Breast epithelium (tissue), 3 donors: Measurements from ENCODE around the gene KIAA0825.

ENCODE experiments used
- POLR2A ChIP-seq: fragments of 450-650 bp; IDR thresholded peaks from one replicate; pipeline ENCODE4 v1.6.1; 2016; ENCODE audit warnings: antibody characterized with exemption, mild to moderate bottlenecking, moderate library complexity
- TF ChIP-seq, protein P1 (sequence below), 3 donors: fragments of 450-650 bp; IDR thresholded peaks; one replicate each; pipeline ENCODE4 v1.5.1; 2016 to 2017; ENCODE audit warnings: antibody characterized with exemption in 3 of 3, mild to moderate bottlenecking in 3 of 3, moderate library complexity in 3 of 3

DNA sequence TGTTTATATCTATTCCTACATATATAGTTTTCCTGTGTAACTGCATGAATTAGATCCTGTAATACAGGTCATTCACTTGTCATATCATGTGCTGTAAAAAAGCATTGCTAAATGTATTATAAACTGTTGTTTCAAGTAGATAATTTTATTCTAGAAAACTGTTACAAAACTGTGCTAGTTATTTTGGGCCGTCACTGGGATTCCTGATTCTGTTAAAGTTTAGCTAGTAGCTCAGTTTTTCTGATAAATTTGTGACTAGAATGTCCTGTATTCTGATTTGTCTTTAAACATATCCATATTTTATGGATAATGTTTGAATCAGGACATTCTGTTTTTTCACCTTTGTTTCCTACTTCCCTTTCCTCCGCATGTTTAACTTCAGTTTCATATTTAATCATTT is 5.5 kb upstream of the KIAA0825 start:
- TF ChIP-seq, protein P1, sequence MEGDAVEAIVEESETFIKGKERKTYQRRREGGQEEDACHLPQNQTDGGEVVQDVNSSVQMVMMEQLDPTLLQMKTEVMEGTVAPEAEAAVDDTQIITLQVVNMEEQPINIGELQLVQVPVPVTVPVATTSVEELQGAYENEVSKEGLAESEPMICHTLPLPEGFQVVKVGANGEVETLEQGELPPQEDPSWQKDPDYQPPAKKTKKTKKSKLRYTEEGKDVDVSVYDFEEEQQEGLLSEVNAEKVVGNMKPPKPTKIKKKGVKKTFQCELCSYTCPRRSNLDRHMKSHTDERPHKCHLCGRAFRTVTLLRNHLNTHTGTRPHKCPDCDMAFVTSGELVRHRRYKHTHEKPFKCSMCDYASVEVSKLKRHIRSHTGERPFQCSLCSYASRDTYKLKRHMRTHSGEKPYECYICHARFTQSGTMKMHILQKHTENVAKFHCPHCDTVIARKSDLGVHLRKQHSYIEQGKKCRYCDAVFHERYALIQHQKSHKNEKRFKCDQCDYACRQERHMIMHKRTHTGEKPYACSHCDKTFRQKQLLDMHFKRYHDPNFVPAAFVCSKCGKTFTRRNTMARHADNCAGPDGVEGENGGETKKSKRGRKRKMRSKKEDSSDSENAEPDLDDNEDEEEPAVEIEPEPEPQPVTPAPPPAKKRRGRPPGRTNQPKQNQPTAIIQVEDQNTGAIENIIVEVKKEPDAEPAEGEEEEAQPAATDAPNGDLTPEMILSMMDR (IDR thresholded peaks at IDR 0.05): no peak
- no peak for TF ChIP-seq POLR2A
